Hepatocyte (in vitro differentiated cells): ENCODE measurements around the gene ZNF143.

ENCODE experiments used
- CTCF ChIP-seq: fragments of 200-600 bp; sonication (generic); IDR thresholded peaks from 2 replicates; pipeline ENCODE4 v1.5.1; 2016; ENCODE audit warnings: antibody characterized with exemption, mild to moderate bottlenecking; ENCODE audit not compliant: poor library complexity
- EZH2 ChIP-seq: fragments of 200-600 bp; sonication (generic); IDR thresholded peaks from 2 replicates; pipeline ENCODE4 v1.6.1; 2016; ENCODE audit warnings: antibody characterized with exemption, mild to moderate bottlenecking, borderline replicate concordance
- EZH2phosphoT487 ChIP-seq: fragments of 200-600 bp; sonication (generic); IDR thresholded peaks from one replicate; pipeline ENCODE4 v1.6.1; 2018; ENCODE audit warnings: antibody characterized with exemption, mild to moderate bottlenecking, low read depth, moderate library complexity; ENCODE audit not compliant: unreplicated experiment, severe bottlenecking

- TF ChIP-seq CTCF (no peak), EZH2 (no peak), EZH2phosphoT487 (no peak)
Observed at GRCh38 chr11:9460322-9461062, at the start of gene ZNF143.
